Dermis microvascular lymphatic vessel endothelial cell (primary cell): Measurements from ENCODE around the gene MOB3B. TPM values are rescaled to one million over a fixed set of nuclear protein-coding genes. Genes with fewer than 3 reads are reported as not detected.
A peak's percentile ranks its signal among the peaks of the same experiment; 100 is the strongest.

ENCODE experiments used
- DNase-seq, 2 donors: peaks; one replicate each; pipeline versions ENCODE4 v3.0.0 to v3.0.0-alpha.2; 2010; ENCODE audit warnings: low read depth in 2 of 2
- total RNA-seq: library from RNA; depleted of rRNA; stranded (reverse); fragments of >200 nt; gene quantifications from 2 replicates; pipeline ENCODE4 v1.2.1, GENCODE V29; 2014

MOB3B gene
- total RNA-seq, 1 donor from 2014 or later, result 1.4 TPM

GRCh38 chr9:27292659-27293405, 236.8 kb downstream of the MOB3B start:
- no peak for DNase-seq

GRCh38 chr9:27291292-27291691, 238.3 kb downstream of the MOB3B start:
- no peak for DNase-seq

GRCh38 chr9:27282269-27282668, 247.3 kb downstream of the MOB3B start:
- no peak for DNase-seq

- DNase-seq, result peak in 1 of 2 donors; percentile 47
Measured at GRCh38 chr9:27280860-27281259, 248.8 kb downstream of the MOB3B start.

- DNase-seq, result no peak
Measured at GRCh38 chr9:27280249-27280648, 249.4 kb downstream of the MOB3B start.

- DNase-seq, result no peak
Measured at GRCh38 chr9:27279611-27280010, 250.0 kb downstream of the MOB3B start.

GRCh38 chr9:27278374-27278773, 251.2 kb downstream of the MOB3B start:
- DNase-seq, result no peak

- peak; percentile 64 to 73 for DNase-seq
Measured at GRCh38 chr9:27276193-27277030, 253.2 kb downstream of the MOB3B start.

Other genes starting within 250 kb of the MOB3B start
- gene EQTN, start 232.7 kb downstream of the MOB3B start, total RNA-seq, result under 0.01 TPM in 1 of 2 replicates, not detected in the other
- gene IFNK, start 5.5 kb downstream of the MOB3B start, total RNA-seq, result not detected in 2 replicates
- gene C9orf72, start 43.7 kb upstream of the MOB3B start, total RNA-seq, result 5.3 and 6.3 TPM in 2 replicates